ENCODE data around the gene THAP7.

Gene THAP7

DNA sequence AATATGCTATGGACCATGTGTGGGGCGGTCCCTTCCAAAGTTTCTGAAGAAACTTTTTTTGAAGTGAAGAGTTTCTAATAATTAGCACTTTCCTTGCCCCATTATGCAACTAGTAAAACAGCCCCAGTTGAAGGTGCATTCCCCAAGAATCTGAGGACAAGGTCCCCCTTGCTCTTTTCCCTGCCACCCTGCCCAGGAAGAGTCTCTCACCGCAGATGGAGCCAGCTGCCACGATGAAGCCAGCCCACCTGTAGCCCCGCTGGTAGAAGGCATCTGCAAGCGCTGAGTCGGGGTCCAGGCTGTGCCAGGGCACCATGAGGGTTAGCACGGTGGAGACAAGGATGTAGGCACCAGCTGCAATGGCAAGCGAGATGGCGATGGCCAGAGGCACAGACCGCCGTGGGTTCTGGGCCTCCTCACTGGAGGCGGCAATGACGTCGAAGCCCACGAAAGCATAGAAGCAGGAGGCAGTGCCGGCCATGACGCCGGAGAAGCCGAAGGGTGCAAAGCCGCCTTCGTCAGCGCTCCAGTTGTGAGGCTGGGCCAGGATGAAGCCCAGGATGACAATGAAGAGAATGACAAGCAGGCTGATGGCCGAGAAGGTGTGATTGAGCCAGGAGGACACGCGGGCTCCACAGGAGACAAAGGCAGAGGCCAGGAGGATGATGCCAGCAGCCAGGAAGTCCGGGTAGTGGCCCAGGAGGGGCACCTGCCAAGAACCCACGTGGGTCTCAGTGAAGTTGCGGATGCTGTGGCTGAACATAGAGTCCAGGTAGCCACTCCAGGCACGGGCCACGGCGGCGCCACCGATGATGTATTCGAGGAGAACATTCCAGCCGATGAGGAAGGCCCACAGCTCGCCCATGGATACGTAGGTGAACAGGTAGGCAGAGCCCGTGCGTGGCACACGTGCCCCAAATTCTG is 29.0 kb upstream of the THAP7 start:
- no peak for DNase-seq

DNA sequence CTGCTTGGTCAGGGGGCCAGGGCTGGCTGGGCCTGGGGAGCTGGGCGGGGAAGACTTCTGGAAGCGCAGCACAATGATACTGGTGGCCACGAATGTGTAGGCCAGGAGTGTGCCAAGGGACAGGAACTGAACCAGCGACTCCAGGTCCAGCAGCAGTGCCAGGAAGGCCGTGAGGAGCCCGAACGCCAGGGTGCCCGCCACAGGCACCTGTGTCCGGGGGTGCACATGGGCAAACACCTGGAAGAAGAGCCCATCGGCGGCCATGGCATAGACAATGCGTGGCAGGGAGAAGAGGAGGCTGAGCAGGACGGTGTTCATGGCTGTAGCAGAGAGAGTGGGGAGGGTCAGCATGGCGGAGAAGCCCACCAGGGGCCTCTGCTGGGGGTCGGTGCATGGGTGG is 28.1 kb upstream of the THAP7 start:
- no peak for DNase-seq

DNA sequence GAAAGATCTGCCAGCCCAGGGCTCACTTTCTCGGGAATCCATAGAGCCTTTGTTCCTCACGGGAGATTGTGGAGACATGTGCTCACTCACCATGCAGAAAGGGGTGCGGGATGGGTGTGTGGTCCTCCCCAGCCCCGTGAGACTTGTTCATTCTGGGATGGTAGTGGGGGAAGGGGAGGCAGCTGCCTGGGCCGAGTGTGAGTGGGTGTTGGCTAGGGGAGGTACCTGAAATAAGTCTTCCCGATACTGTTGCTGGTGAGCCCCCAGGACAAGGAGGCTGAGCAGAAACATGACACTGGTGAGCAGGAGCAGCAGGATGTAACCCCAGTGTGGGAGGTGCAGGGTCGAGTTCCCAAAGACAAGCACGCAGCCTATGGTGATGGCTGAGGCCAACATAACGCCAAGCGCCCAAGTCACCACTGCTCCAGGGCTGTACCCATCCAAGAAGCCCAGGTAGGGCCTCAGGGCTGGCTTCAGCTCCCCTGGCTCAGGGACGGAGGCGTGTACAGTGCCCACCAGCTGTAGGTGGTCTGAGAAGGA is 27.6 kb upstream of the THAP7 start:
- no peak for DNase-seq

DNA sequence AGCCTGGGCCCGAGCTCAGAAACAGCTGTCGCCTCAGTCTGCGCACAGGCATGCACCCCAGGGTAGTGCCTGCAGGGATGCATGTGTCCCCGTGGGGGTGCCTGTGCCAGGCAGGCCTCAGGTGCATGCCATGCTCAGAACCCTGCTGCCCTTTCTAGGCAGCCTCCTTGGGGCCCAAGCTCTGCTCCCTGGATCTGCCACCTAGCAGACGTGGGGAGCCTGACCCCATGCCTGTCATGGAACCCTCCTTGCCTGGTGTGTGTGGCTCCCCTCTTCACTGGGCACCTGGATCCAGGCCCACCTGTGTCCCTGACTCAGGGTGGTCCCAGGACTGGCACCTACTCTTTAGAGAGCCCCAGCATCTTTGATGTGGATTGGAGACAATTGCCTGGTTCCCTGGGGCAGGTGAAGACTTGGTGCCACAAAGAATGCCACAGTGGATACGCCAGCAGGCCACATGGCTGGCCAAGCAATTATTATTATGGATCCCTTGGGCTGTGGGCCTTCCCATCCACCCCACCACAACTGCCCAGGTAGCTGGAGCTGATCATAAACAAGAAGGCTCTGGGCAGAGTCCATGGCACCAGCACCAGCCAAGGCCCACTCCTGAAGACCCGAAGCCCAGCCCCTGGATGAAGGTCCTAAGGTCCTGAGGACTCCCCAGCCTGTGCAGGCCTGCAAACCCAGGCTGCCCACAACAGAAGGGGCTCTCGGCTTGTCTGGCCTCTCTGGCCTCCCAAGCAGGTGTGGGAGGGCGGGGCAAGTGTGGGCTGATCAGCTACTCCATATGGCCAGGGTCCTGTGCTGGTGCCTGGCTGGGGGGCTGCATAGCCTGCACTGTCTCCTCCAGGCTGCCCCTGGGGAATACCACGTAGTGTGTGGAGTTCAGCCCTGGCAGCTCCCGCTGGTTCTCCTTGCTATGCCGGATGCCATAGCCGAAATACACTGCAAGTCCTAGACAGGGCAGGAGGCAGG is 26.6 kb upstream of the THAP7 start:
- DNase-seq, result no peak

DNA sequence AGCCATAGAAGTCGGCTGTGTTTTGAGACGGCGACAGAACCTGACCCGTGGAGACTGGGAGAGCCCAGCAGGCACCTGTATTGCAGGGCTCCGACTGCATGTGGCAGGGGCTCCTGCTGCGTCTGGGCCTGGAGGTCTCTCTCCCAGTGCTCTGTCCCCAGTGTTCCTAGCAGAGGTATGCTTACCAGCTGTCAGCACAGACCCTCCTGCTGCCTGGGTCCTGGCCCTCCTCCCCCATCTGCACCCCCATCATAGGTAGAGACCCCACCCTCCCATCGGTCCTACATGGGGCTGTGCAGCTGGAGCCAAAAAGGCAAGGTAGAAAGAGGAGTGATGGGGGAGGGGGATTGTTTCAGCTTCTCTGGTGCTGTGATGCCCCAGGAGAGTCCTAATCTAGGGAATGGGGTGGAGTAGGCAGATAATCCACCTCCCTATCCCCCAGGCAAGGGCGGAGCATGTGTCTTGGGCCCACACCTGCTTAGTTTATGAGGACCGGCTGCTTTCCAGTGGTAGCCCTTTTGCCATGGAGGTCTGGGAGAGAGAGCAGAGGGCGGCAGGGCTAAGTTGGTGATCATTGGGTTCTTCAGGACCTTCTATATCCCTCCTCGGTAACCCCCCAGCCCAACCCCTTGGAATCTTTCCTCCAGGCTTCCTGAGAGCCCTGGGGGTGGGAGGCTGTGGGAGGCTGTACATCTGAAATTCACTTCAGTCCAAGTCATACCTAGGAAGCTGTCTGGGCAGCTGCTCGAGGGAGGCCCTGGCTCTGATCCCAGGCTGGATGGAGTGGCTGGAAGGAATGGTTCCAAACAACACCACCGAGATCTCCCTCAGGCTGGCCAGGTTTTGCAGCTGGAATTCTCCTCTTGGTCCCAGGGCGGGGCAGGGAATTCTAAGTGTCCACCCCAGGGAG is 25.1 kb upstream of the THAP7 start:
- DNase-seq, result no peak

DNA sequence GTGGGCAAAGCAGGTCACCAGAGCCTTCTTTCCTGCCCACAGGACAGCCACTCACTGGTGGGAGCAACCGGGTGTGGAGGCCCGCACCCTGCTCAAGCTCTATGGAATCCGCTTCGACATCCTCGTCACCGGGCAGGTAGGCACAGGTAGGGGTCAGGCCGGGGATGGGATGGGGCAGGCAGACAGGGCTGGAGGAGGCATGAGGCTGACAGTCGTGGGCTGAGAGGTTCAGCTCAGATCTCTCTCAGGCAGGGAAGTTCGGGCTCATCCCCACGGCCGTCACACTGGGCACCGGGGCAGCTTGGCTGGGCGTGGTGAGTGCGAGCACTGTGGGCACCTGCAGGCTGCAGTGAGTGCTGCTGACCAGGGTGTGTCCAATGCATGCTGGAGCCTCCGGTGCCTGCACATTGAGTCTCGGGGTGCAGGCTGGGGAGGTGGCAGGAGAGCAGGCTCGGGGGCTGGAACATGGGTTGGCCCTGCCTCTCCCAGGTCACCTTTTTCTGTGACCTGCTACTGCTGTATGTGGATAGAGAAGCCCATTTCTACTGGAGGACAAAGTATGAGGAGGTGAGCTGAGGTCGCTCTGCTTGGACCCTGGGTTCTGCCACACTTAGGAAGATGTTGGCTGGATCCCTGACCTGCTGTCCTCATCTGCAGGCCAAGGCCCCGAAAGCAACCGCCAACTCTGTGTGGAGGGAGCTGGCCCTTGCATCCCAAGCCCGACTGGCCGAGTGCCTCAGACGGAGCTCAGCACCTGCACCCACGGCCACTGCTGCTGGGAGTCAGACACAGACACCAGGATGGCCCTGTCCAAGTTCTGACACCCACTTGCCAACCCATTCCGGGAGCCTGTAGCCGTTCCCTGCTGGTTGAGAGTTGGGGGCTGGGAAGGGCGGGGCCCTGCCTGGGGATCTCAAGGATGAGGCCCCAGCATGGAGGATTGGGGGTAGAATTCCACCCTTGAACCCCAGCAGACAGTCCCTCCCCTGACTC is 24.1 kb upstream of the THAP7 start:
- DNase-seq, result no peak

DNA sequence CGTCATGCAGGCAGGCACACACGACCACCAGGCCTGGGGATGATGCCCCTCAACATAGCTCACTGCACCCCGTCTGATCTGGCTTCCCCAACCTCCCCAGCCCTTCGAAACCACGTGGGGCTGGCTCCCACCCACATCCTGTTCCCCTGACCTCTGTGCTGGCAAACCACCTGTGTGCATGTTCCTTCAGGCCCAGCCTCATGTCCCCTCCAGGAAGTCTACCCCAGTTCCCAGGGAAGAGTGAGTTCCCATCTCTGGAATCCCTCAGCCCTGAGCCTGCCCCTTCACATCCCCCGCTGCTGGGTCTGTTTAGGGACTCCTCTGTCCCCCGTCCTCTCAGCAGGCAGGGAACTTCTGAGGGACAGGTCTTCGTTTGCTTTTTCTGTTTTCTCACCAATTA is 23.3 kb upstream of the THAP7 start:
- DNase-seq, result peak; percentile 16

DNA sequence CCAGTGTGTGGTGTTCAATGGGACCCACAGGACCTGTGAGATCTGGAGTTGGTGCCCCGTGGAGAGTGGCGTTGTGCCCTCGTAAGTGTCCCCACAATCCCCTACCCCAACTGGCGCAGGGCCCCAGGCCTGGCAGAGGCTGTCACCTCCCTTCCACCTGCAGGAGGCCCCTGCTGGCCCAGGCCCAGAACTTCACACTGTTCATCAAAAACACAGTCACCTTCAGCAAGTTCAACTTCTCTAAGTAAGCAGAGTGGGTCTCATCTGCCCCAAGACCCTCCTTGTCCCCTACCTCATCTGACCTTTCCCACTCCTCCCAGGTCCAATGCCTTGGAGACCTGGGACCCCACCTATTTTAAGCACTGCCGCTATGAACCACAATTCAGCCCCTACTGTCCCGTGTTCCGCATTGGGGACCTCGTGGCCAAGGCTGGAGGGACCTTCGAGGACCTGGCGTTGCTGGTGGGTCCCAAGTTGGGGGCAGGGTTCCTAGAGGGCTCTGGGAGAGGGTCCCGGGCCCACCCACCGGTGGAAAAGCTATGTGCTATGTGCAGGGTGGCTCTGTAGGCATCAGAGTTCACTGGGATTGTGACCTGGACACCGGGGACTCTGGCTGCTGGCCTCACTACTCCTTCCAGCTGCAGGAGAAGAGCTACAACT is 21.2 kb upstream of the THAP7 start:
- DNase-seq, result no peak

DNA sequence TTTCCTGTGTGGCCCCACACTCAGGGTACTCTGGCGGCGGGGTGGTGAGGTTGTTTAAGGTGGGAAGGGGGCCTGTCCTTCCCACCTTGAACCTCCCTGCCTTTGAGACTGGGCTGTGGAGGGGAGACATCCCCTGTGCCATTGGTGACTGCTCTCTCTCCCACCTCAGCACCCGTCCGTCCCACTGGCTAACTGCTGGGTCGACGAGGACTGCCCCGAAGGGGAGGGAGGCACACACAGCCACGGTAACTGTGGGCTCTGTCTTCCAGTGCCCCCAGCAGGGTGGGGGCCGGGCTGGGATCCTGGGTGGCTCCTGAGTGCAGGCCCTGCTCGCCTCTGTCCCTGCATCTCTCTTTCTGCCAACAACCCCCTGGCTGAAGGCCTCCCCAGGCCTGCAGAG is 20.6 kb upstream of the THAP7 start:
- no peak for DNase-seq

DNA sequence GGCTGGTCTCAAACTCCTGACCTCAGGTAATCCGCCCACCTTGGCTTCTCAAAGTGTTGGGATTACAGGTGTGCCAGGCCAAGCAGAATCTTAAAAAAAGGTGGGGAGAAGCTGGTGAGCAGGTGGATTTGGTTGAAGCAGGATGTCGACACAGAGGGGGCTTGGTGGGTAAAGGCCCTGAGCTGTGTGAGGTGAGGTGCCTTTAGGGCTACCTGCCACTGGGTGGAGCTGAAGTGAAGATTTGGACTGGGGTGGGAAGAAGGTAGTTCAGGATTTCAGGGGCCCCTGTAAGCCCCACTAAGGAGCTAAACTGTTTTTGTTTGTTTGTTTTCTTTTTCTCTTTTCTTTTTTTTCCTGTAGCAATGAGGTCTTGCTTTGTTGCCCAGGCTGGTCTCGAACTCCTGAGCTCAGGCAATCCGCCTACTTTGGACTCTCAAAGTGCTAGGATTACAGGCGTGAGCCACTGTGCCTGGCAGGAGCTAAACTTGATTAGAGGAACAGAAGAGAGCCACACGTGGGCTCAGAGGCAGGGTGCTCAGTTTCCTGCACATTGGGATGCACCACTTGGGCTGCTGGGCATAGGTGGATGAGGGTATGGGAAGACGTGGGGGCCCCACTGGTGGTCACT is 19.0 kb upstream of the THAP7 start:
- peak; percentile 22 for DNase-seq

DNA sequence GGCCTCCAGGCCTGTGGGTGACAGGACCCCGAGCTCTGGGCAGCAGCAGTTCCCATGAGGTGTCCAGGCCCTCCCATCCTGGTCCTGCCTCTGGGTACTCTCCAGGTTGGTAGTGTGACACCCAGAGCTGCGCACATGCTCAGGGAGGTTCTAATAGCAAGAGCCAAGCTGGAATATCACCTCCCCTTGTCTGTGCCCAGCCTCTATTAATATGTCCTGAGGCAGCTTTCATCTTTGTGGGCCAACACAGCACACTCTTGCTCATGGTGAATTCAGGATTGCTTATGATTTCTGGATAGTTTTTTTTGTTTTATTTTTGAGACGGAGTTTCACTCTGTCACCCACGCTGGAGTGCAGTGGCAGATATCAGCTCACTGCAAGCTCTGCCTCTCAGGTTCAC is 16.4 kb upstream of the THAP7 start:
- DNase-seq, result no peak

DNA sequence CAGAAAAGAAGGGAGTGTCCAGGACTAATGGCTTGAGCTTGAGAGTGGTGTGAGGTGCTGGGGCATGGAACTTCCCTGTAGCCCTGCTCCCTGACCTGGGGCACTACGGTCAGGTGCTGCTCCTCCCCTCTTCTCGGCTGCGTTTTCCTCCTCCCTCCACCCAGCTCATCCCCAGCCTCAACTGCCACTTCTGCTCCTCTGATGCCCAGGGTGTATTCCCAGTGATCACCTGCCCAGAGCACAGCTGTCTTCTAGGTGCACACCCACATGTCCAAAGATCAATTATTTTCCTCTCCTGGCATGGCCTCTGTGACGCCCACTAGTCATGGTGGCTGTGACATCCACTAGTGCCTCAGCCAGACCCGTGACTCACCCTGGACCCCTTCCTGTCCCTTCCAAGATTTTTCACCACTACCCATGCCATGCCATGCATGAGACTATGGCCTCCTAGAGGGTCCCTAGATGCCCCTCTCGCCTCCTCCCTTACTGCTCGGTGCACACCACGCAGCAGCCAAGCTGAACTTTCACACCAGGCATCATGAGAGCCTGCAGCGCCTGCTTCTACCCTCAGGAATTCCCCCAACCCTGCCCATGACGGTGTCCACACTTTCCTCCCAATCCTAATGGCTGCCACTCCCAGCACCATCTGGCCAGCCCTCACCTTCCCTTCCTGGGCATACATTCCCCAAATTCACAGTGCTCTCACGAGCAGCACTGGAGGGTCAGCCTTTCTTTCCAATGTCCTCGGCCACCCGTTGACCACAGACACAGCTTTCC is 14.9 kb upstream of the THAP7 start:
- no peak for DNase-seq

DNA sequence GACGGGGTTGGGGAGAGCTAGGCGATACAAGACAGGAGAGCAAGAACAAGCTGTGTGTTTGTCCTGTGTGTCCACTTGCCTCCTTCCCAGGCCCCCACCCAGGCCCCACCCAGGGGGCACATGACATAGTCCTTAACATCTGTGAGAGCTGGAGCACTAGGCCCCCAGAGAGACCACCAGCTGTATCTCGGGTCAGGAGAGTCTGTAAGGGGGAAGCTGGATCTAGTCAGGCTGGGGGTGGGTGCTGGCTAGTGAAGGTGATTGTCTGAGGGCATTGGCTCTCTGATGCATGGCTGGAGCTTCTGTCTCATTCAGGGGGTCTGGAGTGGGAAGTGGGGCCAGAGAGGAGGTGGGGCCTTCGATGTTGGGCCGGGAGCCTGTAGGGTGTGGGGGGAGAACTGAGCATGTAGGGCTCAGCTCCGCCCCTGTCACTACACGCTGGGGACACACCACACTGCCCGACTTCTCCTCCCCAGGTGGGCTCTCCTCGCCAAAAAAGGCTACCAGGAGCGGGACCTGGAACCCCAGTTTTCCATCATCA is 13.6 kb upstream of the THAP7 start:
- no peak for DNase-seq

DNA sequence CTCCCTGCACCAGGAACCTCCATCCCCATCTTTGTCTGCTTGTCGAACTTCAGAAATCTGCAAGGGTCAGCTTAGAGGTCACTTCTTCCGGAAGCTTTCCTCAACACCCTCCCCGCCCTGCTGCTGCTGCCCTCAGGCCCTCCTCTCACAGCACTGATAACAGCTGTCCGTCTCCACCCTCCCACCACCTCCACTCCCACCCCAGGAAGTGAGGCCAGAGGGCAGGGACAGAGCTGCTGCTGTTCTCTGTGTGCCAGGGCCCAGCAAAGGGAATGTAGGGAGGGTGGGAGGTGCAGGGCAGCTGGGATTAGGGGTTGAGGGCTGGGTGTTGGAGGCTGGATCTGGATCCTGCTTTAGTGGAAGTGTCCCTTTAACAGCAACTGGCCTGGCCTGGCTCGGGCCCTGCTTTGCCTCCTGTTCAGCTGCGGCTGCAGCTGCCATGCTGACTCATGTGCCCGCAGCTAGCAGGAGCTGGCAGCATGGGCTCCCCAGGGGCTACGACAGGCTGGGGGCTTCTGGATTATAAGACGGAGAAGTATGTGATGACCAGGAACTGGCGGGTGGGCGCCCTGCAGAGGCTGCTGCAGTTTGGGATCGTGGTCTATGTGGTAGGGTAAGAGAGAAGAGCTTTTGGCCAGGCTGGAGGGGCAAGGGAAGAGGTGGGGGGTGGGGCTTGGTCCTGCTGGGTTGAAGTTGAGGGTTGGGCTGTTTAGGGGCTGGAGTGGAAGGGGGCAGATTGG is 13.0 kb upstream of the THAP7 start, which contains the start of gene P2RX6:
P2RX6 (plus strand) TSS at position 440 of the 740 bp plus-strand sequence; CDS start at position 450, 10 bp downstream.
- DNase-seq, result no peak

DNA sequence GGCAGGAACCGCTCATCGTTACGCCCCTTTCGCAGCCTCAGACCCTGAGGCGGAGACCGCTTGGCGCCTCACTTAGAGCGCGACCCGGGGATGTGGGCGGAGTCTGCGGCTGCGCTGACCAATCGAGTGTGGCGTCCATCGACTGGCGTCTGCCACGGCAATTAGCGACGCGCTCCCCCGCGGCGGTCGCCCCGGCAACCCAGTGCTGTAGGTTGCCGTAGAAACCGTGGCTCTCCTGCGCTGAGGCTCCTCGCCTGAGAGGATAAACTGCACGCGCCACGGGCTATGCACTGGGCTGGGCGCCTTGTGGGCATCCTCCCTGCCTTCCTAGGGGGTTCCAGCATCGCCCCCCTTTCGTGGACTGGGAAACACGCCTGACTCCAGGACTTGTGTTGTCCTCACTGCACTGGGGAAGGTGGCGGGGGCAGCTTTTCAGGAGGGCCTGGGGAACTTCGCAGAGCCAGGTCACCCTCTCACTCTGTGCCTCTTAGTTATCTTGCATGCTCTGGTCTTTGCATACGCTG is 12.3 kb upstream of the THAP7 start:
- peak; percentile 92 for DNase-seq

DNA sequence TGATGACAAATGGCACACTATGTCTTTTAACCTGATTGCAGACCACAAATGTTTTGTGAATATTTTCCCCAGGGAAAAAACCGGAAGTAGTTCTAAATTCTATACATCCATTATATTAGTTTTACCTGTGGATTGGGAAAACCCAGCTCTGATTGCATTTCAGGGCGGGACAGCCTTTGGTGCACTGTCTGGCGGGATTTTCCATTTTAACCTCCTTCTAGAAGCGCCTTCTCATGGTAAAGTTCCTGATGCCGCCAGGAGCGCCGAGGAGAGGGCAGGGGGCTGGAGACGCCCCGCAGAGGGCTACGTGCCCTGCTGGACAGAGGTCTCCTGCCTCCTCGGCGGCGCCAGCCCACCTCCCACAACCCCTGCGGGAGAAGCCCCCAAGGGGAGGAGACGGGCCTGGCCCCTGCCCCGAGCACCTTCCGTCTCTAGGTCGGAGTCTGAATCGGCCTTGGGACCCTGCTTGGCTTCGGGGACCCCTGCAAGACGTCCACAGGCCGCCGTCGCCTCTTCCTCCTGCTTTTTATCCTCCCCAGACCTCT is 11.8 kb upstream of the THAP7 start:
- no peak for DNase-seq
